ENCODE results near the gene PLXNA2. TPM values are rescaled to one million over a fixed set of nuclear protein-coding genes. Genes with fewer than 3 reads are reported as not detected.

Gene PLXNA2
- total and polyA plus RNA-seq, 2 of the 13 experiments (the other 11 are each of a cell fraction or from before 2014, with no cell fraction given) = 1.1 to 2.1 TPM

GRCh38 chr1:208279826-208280588, 35.8 kb upstream of the PLXNA2 start:
- H3K4me1 ChIP-seq (ENCODE audit: insufficient read depth, low read length) = no peaks in the 10 kb centered on the region
- no peak overlapping the region for H3K9ac ChIP-seq (ENCODE audit: insufficient read depth, low read depth, low read length)
- FAIRE-seq = no peak
- POLR2A ChIA-PET = no interaction called here
- no peaks in the 10 kb centered on the region for H3K36me3 ChIP-seq (replicated peaks in 1 of 2; ENCODE audit: control insufficient read depth in 1 of 2, insufficient read depth in 2 of 2, low read length in 2 of 2)
- no peaks in the 10 kb centered on the region for H3K79me2 ChIP-seq (ENCODE audit: insufficient read depth, low read length)
- no peak overlapping the region for H3K4me3 ChIP-seq (replicated peaks in 1 of 3; ENCODE audit: insufficient read depth in 1 of 3, low read depth in 2 of 3, low read length in 3 of 3)
- no peaks in the 10 kb centered on the region for H4K20me1 ChIP-seq (ENCODE audit: insufficient read depth, low read length)
- BruUV-seq (replicated peaks) = no TSS peak
- no peak overlapping the region for H3K4me2 ChIP-seq (ENCODE audit: low read depth, low read length)
- CTCF ChIA-PET (ENCODE audit: low intra/inter-chr PET ratio, low total read pairs) = no interaction called here
- ATAC-seq = no peak
- no peak overlapping the region for H2AFZ ChIP-seq (ENCODE audit: low read length)
- no peak overlapping the region for H3K27ac ChIP-seq (ENCODE audit: extremely low read length, insufficient read depth, low read length)
- TF ChIP-seq MYNN (CRISPR knock-in tag; IDR thresholded peaks at IDR 0.05; ENCODE audit: low read depth) = no peak
- TF ChIP-seq HNRNPK (IDR thresholded peaks at IDR 0.05; ENCODE audit: low read depth, low read length, poor library complexity, severe bottlenecking) = no peak
- H3K27me3 ChIP-seq (ENCODE audit: control insufficient read depth in 1 of 2, insufficient read depth in 2 of 2, low read length in 2 of 2) = peaks cover 2 to 6% of the 10 kb centered on the region in 2 experiments; a peak in 3 of 5 replicates
- intact Hi-C loops (cut with micrococcal nuclease; ENCODE audit: unreplicated experiment) (no loop called here), in situ Hi-C loops (cut with HindIII; ENCODE audit: extremely low pct_ligation_motif_present, low pct_unique_long_range_greater_than_20kb) (no loop called here)
- no peaks in the 10 kb centered on the region for H3K9me3 ChIP-seq (ENCODE audit: low read length)
- no peak for DNase-seq (ENCODE audit: low spot score)
- 36% methylated on average over 11 of the region's 11 CpGs for WGBS (ENCODE audit: low lambda C conversion rate)

- no peak for FAIRE-seq
Observed at GRCh38 chr1:208278638-208279037, 34.5 kb upstream of the PLXNA2 start.

More at GRCh38 chr1:208278638-208279037, 34.5 kb upstream of the PLXNA2 start:
- no peak overlapping the region for H3K9ac ChIP-seq (ENCODE audit: insufficient read depth, low read depth, low read length)
- no peaks in the 10 kb centered on the region for H3K36me3 ChIP-seq (replicated peaks in 1 of 2; ENCODE audit: control insufficient read depth in 1 of 2, insufficient read depth in 2 of 2, low read length in 2 of 2)
- H3K9me3 ChIP-seq (ENCODE audit: low read length) = no peaks in the 10 kb centered on the region
- peaks cover 2 to 16% of the 10 kb centered on the region in 2 experiments; a peak in 3 of 5 replicates for H3K27me3 ChIP-seq (ENCODE audit: control insufficient read depth in 1 of 2, insufficient read depth in 2 of 2, low read length in 2 of 2)
- POLR2A ChIA-PET = no interaction called here
- H4K20me1 ChIP-seq (ENCODE audit: insufficient read depth, low read length) = no peaks in the 10 kb centered on the region
- ATAC-seq (no peak), DNase-seq (ENCODE audit: low spot score) (no peak)
- in situ Hi-C loops (cut with HindIII; ENCODE audit: extremely low pct_ligation_motif_present, low pct_unique_long_range_greater_than_20kb) (no loop called here), intact Hi-C loops (cut with micrococcal nuclease; ENCODE audit: unreplicated experiment) (no loop called here)
- 0% methylated on average over 1 of the region's 1 CpG for WGBS (ENCODE audit: low lambda C conversion rate)
- no peak overlapping the region for H2AFZ ChIP-seq (ENCODE audit: low read length)
- H3K4me2 ChIP-seq (ENCODE audit: low read depth, low read length) = no peak overlapping the region
- no TSS peak for BruUV-seq (replicated peaks)
- TF ChIP-seq ZNF207 (IDR thresholded peaks at IDR 0.05; ENCODE audit: borderline replicate concordance) (no peak), KDM1A (CRISPR knock-in tag; IDR thresholded peaks at IDR 0.05) (no peak), ZNF224 (CRISPR knock-in tag; IDR thresholded peaks at IDR 0.05) (no peak), HMGXB3 (CRISPR knock-in tag; IDR thresholded peaks at IDR 0.05; ENCODE audit: borderline replicate concordance) (no peak), ZNF160 (CRISPR knock-in tag; IDR thresholded peaks at IDR 0.05) (no peak), CREM (IDR thresholded peaks at IDR 0.05) (no peak), CREM (CRISPR knock-in tag; IDR thresholded peaks at IDR 0.05) (no peak), FOXA3 (CRISPR knock-in tag; IDR thresholded peaks at IDR 0.05) (no peak), ERF (CRISPR knock-in tag; IDR thresholded peaks at IDR 0.05) (no peak)
- CTCF ChIA-PET (ENCODE audit: low intra/inter-chr PET ratio, low total read pairs) = no interaction called here
- H3K4me3 ChIP-seq (replicated peaks in 1 of 3; ENCODE audit: insufficient read depth in 1 of 3, low read depth in 2 of 3, low read length in 3 of 3) = no peak overlapping the region
- no peaks in the 10 kb centered on the region for H3K4me1 ChIP-seq (ENCODE audit: insufficient read depth, low read length)
- no peak overlapping the region for H3K27ac ChIP-seq (ENCODE audit: extremely low read length, insufficient read depth, low read length)
- H3K79me2 ChIP-seq (ENCODE audit: insufficient read depth, low read length) = no peaks in the 10 kb centered on the region

Measured in HepG2 (cell line).